Calu3 (cell line): ENCODE results near the gene SKI. TPM values are rescaled to one million over a fixed set of nuclear protein-coding genes. Genes with fewer than 3 reads are reported as not detected.

Experiments used
- BruUV-seq: library from RNA; stranded (reverse); fragments of 400-500 nt; replicated peaks from 2 replicates; lab custom pipeline; 2021; lab: Mats Ljungman, UMichigan
- CTCF ChIA-PET: fragments of 300-600 bp; sonication (Branson Sonifier 250); formaldehyde crosslinking; loops from one replicate; lab custom pipeline; 2022; ENCODE audit warnings: antibody characterized with exemption; lab: Charles Lee
- DNase-seq: peaks from one replicate; pipeline ENCODE4 v3.0.0; 2022
- H3K27ac Mint-ChIP-seq: one replicate; pipeline ENCODE4 v1.8.0; 2022; ENCODE audit warnings: mixed read lengths; ENCODE audit not compliant: unreplicated experiment
- H3K27me3 Mint-ChIP-seq: one replicate; pipeline ENCODE4 v1.8.0; 2022; ENCODE audit warnings: mixed read lengths; ENCODE audit not compliant: unreplicated experiment
- H3K36me3 Mint-ChIP-seq: one replicate; pipeline ENCODE4 v1.8.0; 2022; ENCODE audit warnings: mild to moderate bottlenecking, moderate library complexity, mixed read lengths; ENCODE audit not compliant: insufficient read depth, unreplicated experiment
- H3K4me1 Mint-ChIP-seq: one replicate; pipeline ENCODE4 v1.8.0; 2022; ENCODE audit warnings: mild to moderate bottlenecking, low read depth, mixed read lengths; ENCODE audit not compliant: unreplicated experiment
- H3K4me3 Mint-ChIP-seq: one replicate; pipeline ENCODE4 v1.8.0; 2022; ENCODE audit warnings: mild to moderate bottlenecking, low read depth, moderate library complexity, mixed read lengths; ENCODE audit not compliant: unreplicated experiment
- H3K9me3 Mint-ChIP-seq: one replicate; pipeline ENCODE4 v1.8.0; 2022; ENCODE audit warnings: low read depth, mixed read lengths; ENCODE audit not compliant: unreplicated experiment
- intact Hi-C: fragments of 100-400 bp; cut with micrococcal nuclease; formaldehyde crosslinking; loops from one replicate; pipeline ENCODE4 v1.10.0; 2022; ENCODE audit not compliant: unreplicated experiment
- total RNA-seq: library from RNA; stranded (reverse); gene quantifications from 2 replicates; pipeline ENCODE4 v1.2.3, GENCODE V29; 2022
- TF ChIP-seq, protein P1 (sequence below): fragments of 200-600 bp; IDR thresholded peaks from one replicate; pipeline ENCODE4 v1.8.0; 2022; ENCODE audit warnings: antibody characterized with exemption; ENCODE audit not compliant: unreplicated experiment

The SKI gene
- total RNA-seq, 1 experiment from 2014 or later, result 33.8 TPM

DNA sequence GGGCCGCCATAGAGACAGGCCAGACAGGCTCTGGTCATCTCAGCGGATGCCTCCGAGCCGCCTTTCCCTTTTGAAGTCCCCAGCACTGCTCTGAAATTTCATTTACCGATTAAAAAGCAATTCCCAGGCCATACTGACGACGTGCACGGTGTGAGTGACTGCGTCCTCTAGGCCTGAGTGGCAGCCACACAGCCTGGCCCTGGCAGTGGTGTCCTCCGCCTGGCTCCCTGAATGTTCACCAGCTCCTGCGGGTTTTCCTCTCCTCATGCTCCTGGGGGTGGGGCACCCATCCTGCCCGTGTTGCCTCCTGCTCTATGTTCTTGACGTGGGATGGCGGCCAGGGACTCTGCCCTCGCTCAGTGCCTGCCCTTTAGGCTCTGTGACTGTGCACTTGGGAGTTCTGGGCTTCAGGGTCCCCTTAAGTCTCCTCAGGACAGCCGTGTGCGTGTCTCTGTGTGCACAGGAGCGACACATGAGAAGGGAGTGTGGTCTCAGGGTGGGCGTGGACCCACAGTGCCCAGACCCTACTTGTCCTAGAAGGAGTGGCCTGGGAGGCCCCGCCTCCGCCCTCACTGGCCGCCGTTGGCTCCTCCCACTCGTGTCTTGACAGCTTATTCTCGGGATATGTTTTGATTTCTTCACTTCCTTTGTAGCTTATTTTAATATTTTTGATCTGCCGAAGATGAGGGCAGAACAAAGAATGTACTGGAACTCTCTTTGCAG lies 3.6 kb downstream of the SKI start:
- Mint-ChIP-seq H3K9me3 (no peaks in the 10 kb centered on the region), H3K27ac (peak overlapping the region; percentile 40), H3K4me1 (peaks cover 20% of the 10 kb centered on the region), H3K36me3 (peaks cover 56% of the 10 kb centered on the region), H3K4me3 (peak overlapping the region; percentile 87), H3K27me3 (no peaks in the 10 kb centered on the region)
- TF ChIP-seq, protein P1, sequence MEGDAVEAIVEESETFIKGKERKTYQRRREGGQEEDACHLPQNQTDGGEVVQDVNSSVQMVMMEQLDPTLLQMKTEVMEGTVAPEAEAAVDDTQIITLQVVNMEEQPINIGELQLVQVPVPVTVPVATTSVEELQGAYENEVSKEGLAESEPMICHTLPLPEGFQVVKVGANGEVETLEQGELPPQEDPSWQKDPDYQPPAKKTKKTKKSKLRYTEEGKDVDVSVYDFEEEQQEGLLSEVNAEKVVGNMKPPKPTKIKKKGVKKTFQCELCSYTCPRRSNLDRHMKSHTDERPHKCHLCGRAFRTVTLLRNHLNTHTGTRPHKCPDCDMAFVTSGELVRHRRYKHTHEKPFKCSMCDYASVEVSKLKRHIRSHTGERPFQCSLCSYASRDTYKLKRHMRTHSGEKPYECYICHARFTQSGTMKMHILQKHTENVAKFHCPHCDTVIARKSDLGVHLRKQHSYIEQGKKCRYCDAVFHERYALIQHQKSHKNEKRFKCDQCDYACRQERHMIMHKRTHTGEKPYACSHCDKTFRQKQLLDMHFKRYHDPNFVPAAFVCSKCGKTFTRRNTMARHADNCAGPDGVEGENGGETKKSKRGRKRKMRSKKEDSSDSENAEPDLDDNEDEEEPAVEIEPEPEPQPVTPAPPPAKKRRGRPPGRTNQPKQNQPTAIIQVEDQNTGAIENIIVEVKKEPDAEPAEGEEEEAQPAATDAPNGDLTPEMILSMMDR, result no peak
- intact Hi-C loops, result no loop called here
- DNase-seq, result peak; percentile 61
- no TSS peak for BruUV-seq
- CTCF ChIA-PET, result no interaction called here

DNA sequence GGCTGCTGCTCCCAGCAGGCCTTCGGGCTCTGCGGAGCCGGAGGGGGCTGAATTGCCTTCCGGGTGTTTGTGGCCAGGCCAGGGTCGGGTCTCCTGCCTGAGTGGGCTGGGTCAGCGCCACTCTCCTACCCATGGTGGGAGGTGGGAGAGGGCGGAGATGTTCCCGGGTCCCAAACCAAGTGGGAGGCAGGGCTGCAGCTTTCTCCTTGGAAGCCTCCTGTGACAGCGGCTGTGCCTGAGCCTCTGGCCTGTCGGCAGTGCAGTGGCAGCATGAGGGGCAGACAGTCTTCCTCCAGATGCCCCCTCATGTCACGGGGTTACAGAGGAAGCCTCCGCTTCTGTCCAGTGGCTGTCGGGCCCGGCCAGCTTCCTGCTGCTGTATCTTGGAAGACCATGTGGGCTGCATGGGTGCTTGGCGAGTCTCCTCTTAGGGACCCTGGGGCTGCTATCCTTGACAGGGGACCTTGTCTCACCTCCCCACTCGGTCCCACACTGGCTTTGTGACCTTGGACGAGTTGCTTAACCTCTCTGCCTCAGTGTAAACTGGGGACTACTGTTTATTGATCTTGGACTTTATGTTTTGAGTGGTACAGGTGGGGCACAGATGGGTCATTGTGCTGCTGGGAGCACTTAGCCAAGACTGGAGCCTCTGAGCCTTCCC lies 4.3 kb downstream of the SKI start:
- Mint-ChIP-seq H3K4me1 (peaks cover 20% of the 10 kb centered on the region), H3K9me3 (no peaks in the 10 kb centered on the region), H3K4me3 (peak overlapping the region; percentile 87), H3K27me3 (no peaks in the 10 kb centered on the region), H3K36me3 (peaks cover 56% of the 10 kb centered on the region), H3K27ac (no peak overlapping the region)
- CTCF ChIA-PET, result no interaction called here
- TF ChIP-seq, protein P1, result no peak
- intact Hi-C loops, result no loop called here
- no TSS peak for BruUV-seq
- DNase-seq, result no peak

DNA sequence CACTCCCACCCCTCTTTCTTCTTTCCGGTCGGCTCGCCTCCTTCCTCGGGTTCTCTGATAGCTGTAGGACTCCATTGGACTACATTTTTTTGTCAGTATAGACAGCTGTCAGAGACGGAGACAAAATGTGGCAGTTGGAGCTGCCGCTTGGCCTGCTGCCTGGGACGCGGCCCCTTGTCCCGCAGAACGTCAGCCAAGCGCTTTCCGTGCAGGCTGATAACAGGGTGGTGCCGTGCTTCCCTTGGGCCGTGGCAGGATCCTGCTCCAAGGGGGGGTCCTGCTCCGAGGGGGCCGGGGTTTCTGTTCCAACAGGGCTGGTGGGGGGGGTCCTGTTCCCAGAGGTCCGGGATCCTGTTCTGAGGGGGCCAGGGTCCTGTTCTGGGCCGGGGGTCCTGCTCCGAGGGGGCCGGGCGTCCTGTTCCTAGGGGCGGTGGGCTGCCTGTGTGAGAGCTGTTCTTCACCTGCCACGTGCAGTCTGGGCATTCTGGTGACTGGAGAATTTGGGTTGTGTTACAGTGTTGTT lies 4.9 kb downstream of the SKI start:
- H3K4me3 Mint-ChIP-seq, result peak overlapping the region; percentile 87

DNA sequence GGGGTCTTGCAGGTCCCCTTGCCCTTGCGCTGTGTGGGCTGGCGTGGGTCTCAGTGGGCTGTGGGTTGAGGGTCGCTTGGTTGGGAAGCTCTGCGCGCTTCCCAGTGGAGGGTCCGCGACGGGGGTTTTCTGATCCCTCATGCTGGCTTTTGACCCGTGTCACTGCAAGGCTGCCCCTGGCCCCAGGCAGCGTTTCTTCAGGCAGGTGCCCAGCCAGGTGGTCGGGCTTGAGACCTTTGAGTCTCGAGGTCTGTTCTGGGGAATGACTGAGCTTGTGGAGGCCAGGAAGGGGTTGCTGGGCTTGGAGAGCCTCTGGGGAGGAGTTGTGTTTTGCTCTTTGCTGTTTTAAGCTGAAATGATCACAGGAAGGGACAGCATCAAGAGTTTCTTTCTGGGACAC lies 5.3 kb downstream of the SKI start:
- CTCF ChIA-PET, result interaction anchor here (1.2 kb wide), 1 partner anchor 39 kb away, joined by 3 read pairs; the partner anchor contains the start of gene FAAP20

More for the DNA sequence above, 4.9 kb downstream of the SKI start:
- TF ChIP-seq, protein P1, result no peak
- H3K9me3 Mint-ChIP-seq, result no peaks in the 10 kb centered on the region
- no peak overlapping the region for H3K27ac Mint-ChIP-seq
- peaks cover 20% of the 10 kb centered on the region for H3K4me1 Mint-ChIP-seq
- CTCF ChIA-PET, result no interaction called here
- peaks cover 50% of the 10 kb centered on the region for H3K36me3 Mint-ChIP-seq
- intact Hi-C loops, result no loop called here
- no TSS peak for BruUV-seq
- DNase-seq, result no peak
- no peaks in the 10 kb centered on the region for H3K27me3 Mint-ChIP-seq

More for the DNA sequence above, 5.3 kb downstream of the SKI start:
- Mint-ChIP-seq H3K27me3 (no peaks in the 10 kb centered on the region), H3K27ac (no peak overlapping the region), H3K9me3 (no peaks in the 10 kb centered on the region), H3K4me1 (peaks cover 20% of the 10 kb centered on the region), H3K36me3 (peaks cover 49% of the 10 kb centered on the region), H3K4me3 (no peak overlapping the region)
- no TSS peak for BruUV-seq
- DNase-seq, result no peak
- TF ChIP-seq, protein P1, result no peak
- intact Hi-C loops, result no loop called here
